GM12891 (cell line): Measurements from ENCODE around the gene STK10.

Experiments
- POLR2A ChIP-seq: IDR thresholded peaks from 2 replicates; pipeline ENCODE4 v1.6.1; 2011; ENCODE audit warnings: low read depth, low read length, control low read depth
- POLR2AphosphoS5 ChIP-seq: IDR thresholded peaks from 2 replicates; pipeline ENCODE4 v1.6.1; 2011; ENCODE audit warnings: low read depth, low read length, control low read depth
- POU2F2 ChIP-seq: IDR thresholded peaks from 2 replicates; pipeline ENCODE4 v1.6.1; 2011; ENCODE audit warnings: low read depth, mild to moderate bottlenecking, control low read depth, low read length, moderate library complexity
- SPI1 ChIP-seq: IDR thresholded peaks from 2 replicates; pipeline ENCODE4 v1.6.1; 2011; ENCODE audit warnings: low read depth, low read length, control low read depth
- TAF1 ChIP-seq: IDR thresholded peaks from 2 replicates; pipeline ENCODE4 v1.6.1; 2011; ENCODE audit warnings: low read depth, low read length, control low read depth

DNA sequence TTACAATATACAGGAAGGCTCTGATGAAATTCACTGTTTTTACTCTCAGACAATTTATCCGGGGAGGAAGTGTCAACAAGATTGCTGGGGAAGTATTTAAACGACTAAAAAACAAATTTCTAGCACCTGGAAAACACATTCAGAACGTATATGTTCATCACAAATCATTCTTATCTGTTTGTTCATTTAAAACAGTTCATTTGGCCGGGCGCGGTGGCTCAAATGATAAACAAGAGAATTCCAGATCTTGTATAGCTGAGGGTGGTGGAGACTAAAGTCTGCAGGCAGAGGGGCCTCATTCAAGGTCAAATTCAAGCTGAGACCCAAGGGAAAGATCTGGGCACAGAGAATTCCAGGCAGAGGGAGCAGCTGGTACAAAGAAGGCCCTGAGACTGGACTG, 90.0 kb downstream of the STK10 start:
- no peak for TF ChIP-seq POLR2A
- no peak for TF ChIP-seq POLR2AphosphoS5
- TF ChIP-seq TAF1, result no peak
- no peak for TF ChIP-seq SPI1
- TF ChIP-seq POU2F2, result no peak
